Measurements from ENCODE around the gene SHISA9. TPM values are rescaled to one million over a fixed set of nuclear protein-coding genes. Genes with fewer than 3 reads are reported as not detected.

Gene SHISA9
- total RNA-seq, 4 donors from 2014 or later, result 2.0 to 6.3 (median 3.5) TPM

DNA sequence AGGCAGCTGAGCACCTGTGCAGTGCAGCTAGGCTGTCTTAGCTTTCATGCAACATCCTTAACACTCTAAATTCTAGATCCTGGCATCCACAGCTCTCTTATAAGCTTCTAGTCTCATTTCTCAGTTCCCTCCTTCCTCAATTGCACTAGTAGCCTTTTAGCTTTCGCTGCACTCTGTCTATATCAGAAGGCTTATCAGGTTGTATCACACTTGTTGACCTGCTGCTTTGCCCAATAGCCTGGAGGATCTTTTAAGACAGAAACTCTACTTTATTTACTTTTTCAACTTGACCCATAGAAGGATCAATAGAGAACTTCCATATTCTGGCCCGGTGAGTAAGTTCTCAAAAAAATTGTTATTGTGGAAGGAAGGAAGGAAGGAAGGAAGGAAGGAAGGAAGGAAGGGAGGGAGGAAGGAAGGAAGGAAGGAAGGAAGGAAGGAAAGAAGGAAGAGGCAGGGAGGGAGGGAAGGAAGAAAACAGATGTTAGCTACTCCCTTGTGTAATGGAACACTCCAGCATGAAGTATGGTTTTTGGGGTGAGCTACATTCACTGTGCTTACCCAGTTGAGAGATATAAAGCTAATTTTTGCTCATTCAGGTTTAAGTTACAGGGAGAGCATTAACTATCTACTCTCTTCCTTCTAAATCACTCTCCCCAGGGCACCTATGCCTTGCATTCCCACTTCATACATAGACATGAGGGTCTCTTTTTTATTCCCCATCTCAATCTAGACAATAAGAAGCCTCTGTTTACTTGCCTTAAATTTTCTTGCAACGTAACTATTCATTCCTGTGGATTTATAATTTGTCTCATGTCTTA lies 361.1 kb downstream of the SHISA9 start:
- DNase-seq (ENCODE audit: low spot score in 2 of 2), result no peak
- H3K4me1 ChIP-seq, result no peaks in the 10 kb centered on the region
- no peak overlapping the region for H3K27ac ChIP-seq
- H3K9me3 ChIP-seq, result peaks cover 0 to 10% (median 0%) of the 10 kb centered on the region in 4 donors
- no peak overlapping the region for H3K4me3 ChIP-seq
- no peaks in the 10 kb centered on the region for H3K36me3 ChIP-seq
- 76 to 89% methylated on average over 3 of the region's 3 CpGs for WGBS, 2 donors
- TF ChIP-seq POLR2A (IDR thresholded peaks at IDR 0.05), result no peak
- TF ChIP-seq CTCF (IDR thresholded peaks at IDR 0.05), result no peak
- H3K27me3 ChIP-seq, result no peaks in the 10 kb centered on the region

DNA sequence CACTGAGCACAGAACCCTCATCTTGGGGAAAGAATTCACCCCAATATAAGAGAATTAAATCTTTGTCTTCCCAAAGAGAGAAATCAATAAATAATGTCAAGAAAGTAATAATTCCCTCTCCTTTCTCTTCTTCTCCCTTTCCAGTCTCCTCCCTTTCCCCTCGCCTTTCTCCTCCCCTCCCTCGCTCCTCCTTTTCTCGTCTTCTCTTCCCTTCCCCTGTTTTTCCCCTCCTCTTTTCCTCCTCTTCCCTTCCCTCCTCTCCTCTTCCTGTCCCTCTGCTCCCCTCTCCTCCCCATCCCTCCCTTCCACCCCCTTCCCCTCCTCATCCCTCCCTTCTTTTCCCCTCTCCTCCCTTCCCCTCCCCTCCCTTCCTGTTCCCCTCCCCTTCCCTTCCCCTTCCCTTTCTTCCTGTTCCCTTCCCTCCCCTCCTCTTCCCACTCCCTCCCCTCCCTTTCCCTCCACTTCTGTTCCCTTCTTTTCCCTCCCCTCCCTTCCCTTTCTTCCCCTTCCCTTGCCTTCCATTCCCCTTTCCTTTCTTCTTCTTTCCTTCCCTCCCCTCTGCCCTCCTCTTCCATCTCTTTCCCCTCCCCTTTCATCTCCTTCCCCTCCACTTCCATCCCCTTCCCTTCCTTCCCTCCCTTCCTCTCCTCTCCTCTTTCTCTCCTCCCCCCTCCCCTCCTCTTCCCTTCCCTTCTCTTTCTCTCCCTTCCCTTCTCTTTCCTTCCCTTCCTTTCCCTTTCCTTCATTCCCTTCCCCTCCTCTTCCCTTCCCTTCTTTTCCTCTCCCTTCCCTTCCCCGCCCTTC lies 363.6 kb downstream of the SHISA9 start:
- peaks cover 0 to 3% (median 0%) of the 10 kb centered on the region in 4 donors for H3K9me3 ChIP-seq
- no peaks in the 10 kb centered on the region for H3K4me1 ChIP-seq
- no peaks in the 10 kb centered on the region for H3K27me3 ChIP-seq
- no peak for DNase-seq (ENCODE audit: low spot score in 2 of 2)
- H3K36me3 ChIP-seq, result no peaks in the 10 kb centered on the region
- no peak overlapping the region for H3K27ac ChIP-seq
- whole genome bisulfite sequencing, 2 donors, result 70 to 83% methylated on average over 4 of the region's 4 CpGs
- H3K4me3 ChIP-seq, result no peak overlapping the region
- TF ChIP-seq POLR2A (IDR thresholded peaks at IDR 0.05) (no peak), CTCF (IDR thresholded peaks at IDR 0.05) (no peak), EP300 (IDR thresholded peaks at IDR 0.05) (no peak)

DNA sequence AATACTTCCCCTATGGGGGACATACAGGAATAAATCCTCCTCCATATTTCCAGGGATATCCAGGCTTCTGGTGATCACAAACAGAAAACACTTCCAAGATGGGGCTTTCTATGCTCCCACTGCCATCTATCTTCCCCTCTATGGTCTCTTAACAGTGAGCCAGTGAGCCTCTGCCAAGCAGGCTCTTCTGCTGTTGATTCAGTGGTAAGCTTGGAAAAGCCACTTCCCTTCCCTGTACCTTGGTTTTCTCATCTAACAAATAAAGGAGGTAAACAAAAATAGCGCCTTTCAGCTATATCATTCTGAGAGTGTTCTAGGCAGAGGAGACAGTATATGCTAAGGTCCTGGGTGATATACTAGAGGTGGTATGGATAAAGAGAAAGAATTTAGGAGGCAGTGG lies 368.0 kb downstream of the SHISA9 start:
- DNase-seq (ENCODE audit: low spot score in 2 of 2), result no peak
- H3K9me3 ChIP-seq, result no peaks in the 10 kb centered on the region
- H3K27ac ChIP-seq, result no peak overlapping the region
- no peaks in the 10 kb centered on the region for H3K27me3 ChIP-seq
- 91 to 100% methylated on average over 1 of the region's 1 CpG for WGBS, 2 donors
- H3K4me3 ChIP-seq, result no peak overlapping the region
- no peaks in the 10 kb centered on the region for H3K4me1 ChIP-seq
- no peak for TF ChIP-seq POLR2A (IDR thresholded peaks at IDR 0.05)
- TF ChIP-seq CTCF (IDR thresholded peaks at IDR 0.05), result no peak
- TF ChIP-seq EP300 (IDR thresholded peaks at IDR 0.05), result no peak
- no peaks in the 10 kb centered on the region for H3K36me3 ChIP-seq

DNA sequence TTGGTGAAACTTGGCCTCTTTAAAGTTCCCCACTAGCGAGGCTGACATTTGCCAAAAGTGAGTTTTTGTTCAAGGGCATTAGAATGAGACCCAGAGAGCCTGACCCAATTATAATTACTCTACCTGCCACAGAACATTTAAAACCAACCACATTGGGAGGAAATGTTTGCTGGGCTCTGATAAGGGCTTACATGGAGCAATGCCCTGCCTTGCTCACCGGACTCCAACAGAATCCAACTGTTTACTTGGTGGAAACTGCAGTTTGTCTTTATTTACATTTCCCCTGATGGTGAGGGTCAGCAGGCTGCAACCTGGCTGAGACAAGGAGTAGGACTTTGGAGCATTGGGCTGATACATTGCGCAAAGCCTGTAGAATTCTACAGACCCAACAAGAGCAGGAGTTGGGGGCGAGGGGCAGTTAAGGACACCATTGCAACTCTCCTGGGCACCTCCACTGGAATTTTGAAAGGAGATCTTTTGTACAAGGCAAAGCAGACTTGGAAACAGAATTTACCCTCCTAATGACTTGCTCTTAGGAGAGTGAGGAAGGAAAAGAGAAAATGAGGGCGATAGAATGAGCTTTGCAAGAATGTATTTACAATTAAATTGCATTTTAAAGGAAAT lies 368.6 kb downstream of the SHISA9 start:
- no peaks in the 10 kb centered on the region for H3K36me3 ChIP-seq
- H3K9me3 ChIP-seq, result no peaks in the 10 kb centered on the region
- no peak overlapping the region for H3K4me3 ChIP-seq
- DNase-seq (ENCODE audit: low spot score in 2 of 2), result no peak
- WGBS, 2 donors, result 76 to 80% methylated on average over 5 of the region's 5 CpGs
- H3K27ac ChIP-seq, result no peak overlapping the region
- TF ChIP-seq CTCF (IDR thresholded peaks at IDR 0.05) (no peak), POLR2A (IDR thresholded peaks at IDR 0.05) (no peak), EP300 (IDR thresholded peaks at IDR 0.05) (no peak)
- H3K27me3 ChIP-seq, result no peaks in the 10 kb centered on the region
- H3K4me1 ChIP-seq, result no peaks in the 10 kb centered on the region
